HEK293T (cell line): ENCODE measurements around the gene TFR2.

Experiments
- ARNT ChIP-seq: fragments of 450-650 bp; IDR thresholded peaks from 2 replicates; pipeline ENCODE4 v1.6.1; 2017; ENCODE audit warnings: mild to moderate bottlenecking
- BHLHE40 ChIP-seq: fragments of 450-650 bp; IDR thresholded peaks from 2 replicates; pipeline ENCODE4 v1.6.1; 2016; ENCODE audit warnings: mild to moderate bottlenecking, moderate library complexity, borderline replicate concordance
- CTBP1 ChIP-seq: fragments of 450-650 bp; IDR thresholded peaks from 2 replicates; pipeline ENCODE4 v1.6.1; 2016; ENCODE audit warnings: borderline replicate concordance
- ELF4 ChIP-seq: fragments of 450-650 bp; IDR thresholded peaks from 2 replicates; pipeline ENCODE4 v1.6.1; 2017; ENCODE audit warnings: antibody characterized with exemption
- FOXK2 ChIP-seq: fragments of 450-650 bp; IDR thresholded peaks from 2 replicates; pipeline ENCODE4 v1.6.1; 2016; ENCODE audit warnings: mild to moderate bottlenecking
- FOXM1 ChIP-seq: fragments of 450-650 bp; IDR thresholded peaks from 2 replicates; pipeline ENCODE4 v1.6.1; 2017; ENCODE audit warnings: mild to moderate bottlenecking, borderline replicate concordance
- SP1 ChIP-seq: fragments of 450-650 bp; IDR thresholded peaks from 2 replicates; pipeline ENCODE4 v1.6.1; 2017
- SUZ12 ChIP-seq: fragments of 450-650 bp; IDR thresholded peaks from 2 replicates; pipeline ENCODE4 v1.6.1; 2016; ENCODE audit warnings: mild to moderate bottlenecking

DNA sequence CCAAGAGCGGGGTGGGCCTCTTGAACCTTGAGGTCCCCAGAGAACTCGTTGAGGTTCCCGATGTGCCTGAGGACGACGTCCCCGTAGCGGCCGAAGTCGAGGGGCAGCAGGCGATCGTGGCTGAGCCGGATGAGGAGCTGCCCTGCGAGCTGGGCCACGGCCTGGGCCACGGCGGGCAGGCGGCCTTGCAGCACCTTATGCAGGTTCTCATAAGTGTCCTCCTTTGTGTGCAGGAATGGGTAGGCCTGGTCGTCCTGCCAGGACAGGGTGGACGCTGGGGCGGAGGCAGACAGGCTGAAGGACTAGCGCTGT, 14.2 kb downstream of the TFR2 start:
- TF ChIP-seq FOXM1 (no peak), SUZ12 (no peak), BHLHE40 (no peak), ARNT (no peak), SP1 (no peak), ELF4 (no peak), CTBP1 (no peak), FOXK2 (no peak)
